Aorta (tissue), 5 donors: ENCODE measurements around the gene PMS2. TPM values are rescaled to one million over a fixed set of nuclear protein-coding genes. Genes with fewer than 3 reads are reported as not detected.
"Not testable (repeated sequence)": the region's sequence is repeated elsewhere in the genome, so short reads cannot be mapped to it uniquely, and the experiment has no call there.

ENCODE experiments used
- ATAC-seq: fragments of 200-7000 bp; cut with Tn5 transposase; one replicate; pipeline ENCODE4 v1.9.1; 2022; ENCODE audit warnings: moderate library complexity; ENCODE audit not compliant: low FRiP score
- DNase-seq, 2 donors: peaks; one replicate each; pipeline ENCODE4 v3.0.0-alpha.2; 2020
- H3K27ac ChIP-seq, 2 donors: one replicate each; pipeline ENCODE4 v1.5.1; 2013; ENCODE audit warnings: low read length in 2 of 2, mild to moderate bottlenecking in 2 of 2, moderate library complexity in 2 of 2, control low read depth in 1 of 2, inconsistent platforms in 1 of 2, low read depth in 1 of 2
- H3K27me3 ChIP-seq, 2 donors: one replicate each; pipeline ENCODE4 v1.6.1; 2013; ENCODE audit warnings: control low read depth in 1 of 2, low read length in 1 of 2, mild to moderate bottlenecking in 1 of 2, moderate library complexity in 1 of 2; ENCODE audit not compliant: insufficient read depth in 2 of 2, control insufficient read depth in 1 of 2
- H3K36me3 ChIP-seq, 2 donors: one replicate each; pipeline ENCODE4 v1.6.1; 2013; ENCODE audit warnings: control low read depth in 1 of 2, low read length in 1 of 2, mild to moderate bottlenecking in 1 of 2; ENCODE audit not compliant: insufficient read depth in 2 of 2, control insufficient read depth in 1 of 2
- H3K4me1 ChIP-seq, 2 donors: one replicate each; pipeline ENCODE4 v1.6.1; 2013; ENCODE audit warnings: low read length in 2 of 2, control low read depth in 1 of 2, mild to moderate bottlenecking in 1 of 2, moderate library complexity in 1 of 2; ENCODE audit not compliant: insufficient read depth in 2 of 2, control insufficient read depth in 1 of 2
- H3K4me3 ChIP-seq, 2 donors: one replicate each; pipeline ENCODE4 v1.5.1; 2013; ENCODE audit warnings: low read length in 2 of 2, control low read depth in 1 of 2, mild to moderate bottlenecking in 1 of 2
- H3K9me3 ChIP-seq: one replicate; pipeline ENCODE4 v1.6.1; 2013; ENCODE audit warnings: mild to moderate bottlenecking, low read length; ENCODE audit not compliant: control insufficient read depth
- WGBS, 2 donors: extraction: QIAGEN DNeasy Blood & Tissue Kit; methylation state at CpG; one replicate each; pipeline ENCODE4 v1.1.7; 2013; 5-methylcytosine and 5-hydroxymethylcytosine counted together
- intact Hi-C, 2 donors: fragments of 100-400 bp; cut with DNase I; formaldehyde crosslinking; loops; one replicate each; pipeline versions ENCODE4 v1.14.2 to v1.15.0; 2022
- polyA plus RNA-seq, 2 donors: library from polyadenylated mRNA; stranded (reverse); fragments of 200-250 nt; gene quantifications; one replicate each; pipeline ENCODE4 v1.2.3, GENCODE V29; 2013
- total RNA-seq, 2 donors: library from RNA; stranded (reverse); fragmentation: NEBNext Ultra II Directional; extraction: Animal tissue kit (Norgen Biotek cat#: 25700); gene quantifications; one replicate each; pipeline ENCODE4 v1.2.1, GENCODE V29; 2021
- donor health status: healthy with polysubstance abuse.
- donor health status: Bipolar disorder and iron deficiency.
- donor health status: DM: no; HTN: no; CAD: no.
- donor health status: DM: no; HTN: no; CAD: no.
- donor health status: DM: yes; HTN: yes; CAD: no.

Gene PMS2
- total and polyA plus RNA-seq, 4 donors: 1.8 to 11.3 (median 8.2) TPM

DNA sequence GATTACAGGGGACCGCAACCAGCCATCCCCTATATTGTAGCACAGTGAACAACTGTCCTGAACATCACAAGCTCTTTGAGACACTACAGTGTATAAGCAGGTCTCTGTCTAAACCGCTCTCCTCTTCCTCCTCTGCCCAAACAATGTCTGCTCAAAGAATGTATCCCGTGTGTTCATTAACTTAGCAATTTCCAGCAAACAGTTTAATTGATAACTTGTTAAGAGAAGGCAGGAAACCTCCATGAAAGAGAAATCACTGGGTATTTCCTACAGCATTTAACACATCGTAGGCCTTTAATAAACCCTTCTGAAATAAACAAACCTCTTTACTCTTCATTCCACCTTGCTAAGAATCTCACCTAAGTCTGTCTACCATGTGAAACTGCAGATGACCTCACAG lies 1.5 kb downstream of the PMS2 start:
- no peak for DNase-seq
- no peak overlapping the region for H3K27ac ChIP-seq
- H3K4me1 ChIP-seq: no peaks in the 10 kb centered on the region
- 83 to 88% methylated on average over 4 of the region's 4 CpGs for WGBS, 2 donors
- no peak for ATAC-seq
- no peak overlapping the region for H3K4me3 ChIP-seq
- no peaks in the 10 kb centered on the region for H3K36me3 ChIP-seq
- no peaks in the 10 kb centered on the region for H3K9me3 ChIP-seq
- H3K27me3 ChIP-seq: no peaks in the 10 kb centered on the region
- intact Hi-C loops: no loop called here

DNA sequence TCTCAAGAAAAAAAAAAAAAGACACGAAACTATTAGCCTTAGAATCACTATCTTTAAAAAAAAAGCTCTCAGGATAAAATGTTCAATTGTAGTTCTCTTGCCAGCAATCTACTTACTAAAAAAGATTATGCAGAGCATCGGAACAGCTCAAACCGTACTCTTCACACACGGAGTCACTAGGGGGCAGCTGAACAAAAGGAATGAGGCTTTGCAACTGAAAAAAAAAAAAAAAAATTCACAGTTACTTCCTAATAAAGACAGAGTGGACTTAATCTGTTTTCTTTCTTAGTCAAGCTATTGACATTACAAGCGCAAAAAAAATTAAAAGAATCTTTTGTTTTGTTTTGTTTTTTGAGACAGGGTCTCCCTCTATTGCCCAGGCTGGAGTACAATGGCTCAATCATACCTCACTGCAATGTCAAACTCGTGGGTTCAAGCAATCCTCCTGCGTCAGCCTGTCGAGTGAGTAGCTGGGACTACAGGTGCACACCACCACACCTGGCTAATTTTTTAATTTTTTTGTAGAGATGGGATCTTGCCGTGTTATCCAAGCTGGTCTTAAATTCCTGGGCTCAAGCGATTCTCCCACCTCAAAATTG lies 11.5 kb downstream of the PMS2 start:
- H3K36me3 ChIP-seq: peaks cover 0 to 3% of the 10 kb centered on the region in 2 donors
- 28 to 31% methylated on average over 10 of the region's 10 CpGs for WGBS, 2 donors
- ATAC-seq: peak; percentile 85
- H3K9me3 ChIP-seq: no peaks in the 10 kb centered on the region
- peak in 1 of 2 donors; percentile 62 for DNase-seq
- H3K27me3 ChIP-seq: no peaks in the 10 kb centered on the region
- no peak overlapping the region for H3K4me3 ChIP-seq
- no peak overlapping the region for H3K27ac ChIP-seq
- intact Hi-C loops: loop anchor here (5.0 to 10.0 kb wide), 4 partner anchors 327 to 440 kb away; no protein-coding TSS in a partner anchor
- no peaks in the 10 kb centered on the region for H3K4me1 ChIP-seq

DNA sequence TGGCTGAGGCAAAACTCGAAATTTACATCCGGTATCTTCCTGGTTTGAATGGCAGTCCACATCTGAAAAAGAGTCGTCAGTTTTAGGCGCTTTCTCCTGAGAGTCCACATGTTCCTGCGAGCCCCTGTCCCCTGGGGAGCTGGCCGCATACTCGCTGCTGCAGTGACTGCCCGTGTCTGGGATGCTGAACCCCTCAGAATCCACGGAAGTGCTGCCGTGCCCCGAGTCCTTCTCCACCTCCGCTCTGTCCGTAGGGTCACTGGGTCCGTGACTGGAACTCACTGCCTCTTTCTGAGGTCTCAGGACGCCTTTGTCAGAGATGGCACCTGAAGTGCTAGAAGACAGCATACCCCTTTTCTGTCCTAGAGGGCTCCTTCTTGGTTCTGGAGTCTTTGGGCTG lies 21.8 kb downstream of the PMS2 start:
- not testable (repeated sequence) for H3K36me3 ChIP-seq, DNase-seq, H3K27me3 ChIP-seq, H3K27ac ChIP-seq, H3K4me3 ChIP-seq, H3K9me3 ChIP-seq, ATAC-seq, H3K4me1 ChIP-seq
- intact Hi-C loops: loop anchor here in 1 of 2 donors (10.0 kb wide), 1 partner anchor 132 kb away; no protein-coding TSS in a partner anchor
- WGBS, 2 donors: 87 to 88% methylated on average over 15 of the region's 15 CpGs

DNA sequence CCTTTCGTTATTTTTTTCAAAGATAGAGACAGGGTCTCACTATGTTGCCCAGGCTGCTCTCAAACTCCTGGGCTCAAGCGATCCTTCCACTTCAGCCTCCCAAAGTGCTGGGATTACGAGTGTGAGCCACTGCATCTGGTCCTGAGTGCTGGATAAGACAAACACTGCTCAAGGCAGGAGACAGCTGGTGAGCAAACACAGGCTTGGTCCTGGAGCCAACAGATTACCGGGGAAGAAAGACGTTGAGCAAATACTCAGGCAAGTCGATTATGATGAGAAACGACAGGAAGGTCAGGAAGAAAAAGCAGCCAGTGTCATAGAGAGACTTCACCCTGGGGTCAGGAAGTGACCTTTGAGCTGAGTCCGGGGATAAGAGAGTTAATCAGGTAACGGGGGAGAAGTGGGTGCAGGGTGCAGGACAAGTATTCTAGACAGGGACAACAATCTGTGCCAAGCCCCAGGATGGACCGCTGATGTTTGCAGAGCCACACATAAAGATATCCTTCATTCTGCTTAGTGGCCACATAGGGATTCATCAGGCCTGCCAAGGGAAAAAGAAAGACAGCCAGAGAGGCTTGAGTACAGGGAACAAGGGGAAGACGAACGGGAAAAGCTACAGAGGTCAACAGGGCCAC lies 29.1 kb downstream of the PMS2 start:
- H3K4me1 ChIP-seq, ATAC-seq, H3K4me3 ChIP-seq, DNase-seq, H3K27ac ChIP-seq, H3K27me3 ChIP-seq, H3K36me3 ChIP-seq, H3K9me3 ChIP-seq: not testable (repeated sequence)
- WGBS, 2 donors: 91 to 97% methylated on average over 1 to 2 of the region's 12 CpGs
- intact Hi-C loops: loop anchor here in 1 of 2 donors (10.0 kb wide), 1 partner anchor 125 kb away; no protein-coding TSS in a partner anchor

DNA sequence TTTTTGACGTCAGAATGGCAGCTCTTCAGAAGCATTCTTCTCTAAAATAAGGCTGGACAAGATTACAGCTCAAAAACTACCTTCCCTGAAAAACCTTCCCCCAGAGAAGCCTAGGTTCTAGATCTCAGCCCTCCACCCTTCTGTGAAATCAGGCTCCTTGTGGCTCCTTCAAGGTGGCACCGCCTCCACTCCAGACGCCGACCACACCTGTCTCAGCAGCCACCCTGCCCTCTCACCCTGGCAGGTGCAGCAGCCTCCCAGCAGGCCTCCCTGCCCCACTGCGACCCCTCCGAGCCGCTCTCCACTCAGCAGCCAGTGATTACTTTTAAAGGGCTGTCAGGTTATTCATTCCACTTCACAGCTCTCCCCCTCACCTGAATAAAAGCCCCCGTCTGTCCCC lies 35.3 kb downstream of the PMS2 start:
- H3K27me3 ChIP-seq, H3K36me3 ChIP-seq, DNase-seq, H3K9me3 ChIP-seq, ATAC-seq, H3K27ac ChIP-seq, H3K4me1 ChIP-seq, intact Hi-C loops, H3K4me3 ChIP-seq: not testable (repeated sequence)
- WGBS, 2 donors: no CpG with 5 or more reads among the region's 8 CpGs

DNA sequence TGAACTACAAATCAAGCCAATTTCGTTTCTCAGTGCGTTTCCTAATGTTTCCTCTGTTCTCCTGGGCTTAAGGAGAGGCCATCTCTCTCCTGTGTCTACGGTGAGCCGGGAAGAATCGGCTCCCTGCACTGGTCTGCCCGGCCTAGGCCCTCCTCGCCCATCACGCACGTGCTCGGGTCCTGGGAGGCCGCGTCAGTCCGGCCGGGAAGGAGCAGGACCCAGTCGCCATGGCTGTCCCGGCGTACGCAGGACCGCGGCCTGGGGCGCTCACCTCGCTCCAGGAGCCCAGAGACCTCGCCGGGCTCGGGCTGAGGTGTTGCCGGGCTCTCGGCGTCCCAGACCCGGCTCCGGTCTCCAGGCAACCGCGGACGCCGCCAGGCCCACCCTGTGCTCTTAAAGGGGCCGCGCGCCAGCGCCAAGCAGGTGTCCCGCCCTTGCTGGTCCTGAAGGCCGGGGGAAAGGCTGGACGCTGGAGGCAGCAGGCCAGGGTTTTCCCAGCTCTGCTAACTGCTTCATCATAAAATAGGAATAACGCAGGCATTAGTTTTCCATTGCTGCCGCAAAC lies 38.4 kb downstream of the PMS2 start, which contains the start of gene RSPH10B:
Gene RSPH10B, minus strand, starts transcription at position 343 of the 565 bp plus-strand sequence. CDS start 3,573 bp downstream, outside the sequence.
- H3K27ac ChIP-seq, H3K4me3 ChIP-seq, H3K4me1 ChIP-seq, intact Hi-C loops, ATAC-seq, H3K36me3 ChIP-seq, H3K9me3 ChIP-seq, DNase-seq, H3K27me3 ChIP-seq: not testable (repeated sequence)
- 2% methylated on average over 15 to 27 of the region's 43 CpGs for WGBS, 2 donors

DNA sequence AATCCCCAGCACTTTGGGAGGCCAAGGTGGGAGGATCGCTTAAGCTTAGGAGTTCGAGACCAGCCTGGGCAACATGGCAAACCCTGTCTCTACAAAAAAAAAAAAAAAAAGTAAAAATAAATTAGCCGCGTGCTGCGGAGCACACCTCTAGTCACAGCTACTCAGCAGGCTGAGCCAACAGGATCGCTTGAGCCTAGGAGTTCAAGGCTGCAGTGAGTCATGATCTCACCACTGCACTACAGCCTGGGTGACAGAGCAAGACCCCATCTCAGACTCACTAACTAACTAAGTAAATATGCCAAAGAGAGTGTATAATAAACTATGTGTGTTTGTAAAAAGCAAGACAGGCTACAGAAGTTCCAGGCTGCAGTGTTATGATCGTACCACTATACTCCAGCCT lies 45.0 kb downstream of the PMS2 start:
- H3K4me1 ChIP-seq, H3K27ac ChIP-seq, H3K9me3 ChIP-seq, H3K36me3 ChIP-seq, ATAC-seq, H3K27me3 ChIP-seq, H3K4me3 ChIP-seq, DNase-seq, intact Hi-C loops: not testable (repeated sequence)
- 72 to 88% methylated on average over 4 to 5 of the region's 7 CpGs for WGBS, 2 donors

DNA sequence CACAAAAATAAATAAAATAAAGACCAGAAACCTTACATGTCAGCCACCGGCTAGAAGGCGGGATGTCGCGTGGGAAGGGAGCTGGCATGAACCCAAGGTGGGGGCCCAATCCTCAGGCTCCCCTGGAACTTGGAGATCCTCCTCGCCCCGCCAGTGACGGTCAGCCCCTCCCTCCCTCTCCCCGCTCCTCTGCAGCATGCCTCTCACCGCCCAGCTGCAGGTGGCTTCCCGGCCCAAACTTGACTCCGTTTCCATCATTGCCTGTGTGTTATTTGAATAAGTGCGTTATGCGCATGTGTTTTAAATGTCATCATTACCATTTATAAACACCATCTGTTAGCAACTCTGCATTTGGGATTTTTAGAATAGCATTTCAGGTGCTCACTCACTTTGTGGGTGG lies 45.6 kb downstream of the PMS2 start:
- intact Hi-C loops, H3K9me3 ChIP-seq, ATAC-seq, DNase-seq, H3K4me1 ChIP-seq, H3K36me3 ChIP-seq, H3K27me3 ChIP-seq, H3K27ac ChIP-seq, H3K4me3 ChIP-seq: not testable (repeated sequence)
- 68% methylated on average over 5 of the region's 13 CpGs; no CpG with 5 or more reads in 1 of the 2 donors for WGBS, 2 donors
